GM21528 (cell line): ENCODE data around the gene WDR49.

Experiments
- ATAC-seq: cut with Tn5 transposase; IDR thresholded peaks from one replicate; pipeline ENCODE4 v1.9.1; 2021; ENCODE audit warnings: mild to moderate bottlenecking, moderate library complexity; ENCODE audit not compliant: unreplicated experiment, low FRiP score

The WDR49 gene

DNA sequence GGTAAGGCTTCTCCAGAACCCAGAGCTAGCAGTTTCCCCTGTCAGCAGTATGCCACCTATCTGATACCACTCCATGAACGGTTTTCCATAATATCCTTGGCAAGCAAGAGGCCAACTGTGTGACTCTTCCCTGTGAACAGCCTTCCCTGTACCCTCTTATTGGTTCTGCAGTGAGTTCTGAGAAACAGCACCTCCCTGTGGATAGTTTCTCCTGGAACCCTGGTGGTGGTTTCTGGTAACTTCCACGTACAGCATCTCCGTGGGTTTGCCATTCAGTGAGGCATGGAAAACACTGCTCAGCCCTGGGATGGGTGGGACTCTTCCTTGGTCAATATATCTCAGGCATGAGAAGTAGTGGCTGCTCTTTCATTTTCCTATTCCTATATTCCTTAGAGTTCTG lies 160.5 kb downstream of the WDR49 start:
- no peak for ATAC-seq

DNA sequence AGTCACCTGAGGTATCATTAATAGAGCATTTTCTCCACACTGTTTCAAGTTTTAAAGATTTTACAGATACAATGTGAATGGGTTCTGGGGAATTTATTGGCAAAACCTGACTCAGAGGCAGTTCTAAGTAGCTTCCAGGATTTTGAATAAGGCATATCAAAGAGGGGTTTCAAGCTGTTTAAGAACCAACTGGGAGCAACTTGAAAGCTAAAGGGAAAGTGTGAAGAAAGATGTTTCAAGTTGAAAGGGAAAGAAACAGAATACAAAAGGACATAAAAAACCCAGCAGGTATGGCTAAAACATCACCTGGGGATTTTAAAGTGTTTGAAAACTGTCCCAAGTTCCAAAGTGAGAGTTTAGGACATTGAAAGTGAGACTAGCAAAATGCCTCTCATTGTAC lies 162.1 kb downstream of the WDR49 start:
- no peak for ATAC-seq

DNA sequence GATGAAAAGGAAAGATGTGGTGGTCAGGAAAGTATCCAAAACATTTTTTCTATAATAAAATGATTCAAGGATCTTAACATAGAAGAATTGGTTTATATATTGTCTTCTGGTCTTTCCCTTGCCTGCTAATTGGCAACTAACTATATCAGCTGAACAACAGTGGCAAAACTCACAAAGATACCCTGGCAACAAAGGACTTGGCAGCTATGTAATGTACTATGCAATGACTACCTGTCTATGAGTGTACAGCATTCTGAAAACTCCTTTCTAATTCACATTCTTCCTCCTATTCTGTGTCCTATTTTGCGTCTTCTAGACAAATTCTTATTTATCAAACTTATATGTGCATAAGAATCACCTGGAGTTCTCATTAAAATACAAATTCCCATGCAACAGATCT lies 164.2 kb downstream of the WDR49 start:
- no peak for ATAC-seq

DNA sequence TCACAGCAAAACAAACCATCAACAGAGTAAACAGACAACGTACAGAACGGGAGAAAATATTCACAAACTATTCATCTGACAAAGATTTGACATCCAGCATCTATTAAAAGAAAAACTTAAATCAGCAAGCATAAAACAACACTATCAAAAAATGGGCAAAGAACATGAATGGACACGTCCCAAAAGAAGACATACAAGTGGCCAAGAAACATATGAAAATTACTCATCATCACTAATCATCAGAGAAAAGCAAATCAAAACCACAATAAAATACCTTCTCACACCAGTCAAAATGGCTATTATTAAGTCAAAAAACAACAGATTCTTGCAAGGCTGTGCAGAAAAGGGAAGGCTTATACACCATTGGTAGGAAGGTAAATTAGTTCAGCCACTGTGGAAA lies 166.2 kb downstream of the WDR49 start:
- ATAC-seq: no peak

DNA sequence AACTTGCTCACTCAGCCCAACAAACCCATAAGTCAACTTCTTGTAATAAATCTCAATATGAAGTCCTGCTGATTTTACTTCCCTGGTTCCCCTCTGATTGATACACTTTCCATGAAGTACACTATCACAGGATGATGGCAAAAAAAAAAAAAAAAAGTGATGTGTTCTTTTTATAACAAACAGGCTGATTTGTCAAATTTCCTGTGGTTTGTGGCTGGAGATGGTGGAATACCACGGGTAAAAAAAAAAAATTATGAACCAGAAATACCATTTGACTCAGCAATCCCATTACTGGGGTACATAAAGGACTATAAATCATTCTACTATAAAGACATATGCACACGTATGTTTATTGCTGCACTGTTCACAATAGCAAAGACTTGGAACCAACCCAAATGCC lies 169.2 kb downstream of the WDR49 start:
- no peak for ATAC-seq

DNA sequence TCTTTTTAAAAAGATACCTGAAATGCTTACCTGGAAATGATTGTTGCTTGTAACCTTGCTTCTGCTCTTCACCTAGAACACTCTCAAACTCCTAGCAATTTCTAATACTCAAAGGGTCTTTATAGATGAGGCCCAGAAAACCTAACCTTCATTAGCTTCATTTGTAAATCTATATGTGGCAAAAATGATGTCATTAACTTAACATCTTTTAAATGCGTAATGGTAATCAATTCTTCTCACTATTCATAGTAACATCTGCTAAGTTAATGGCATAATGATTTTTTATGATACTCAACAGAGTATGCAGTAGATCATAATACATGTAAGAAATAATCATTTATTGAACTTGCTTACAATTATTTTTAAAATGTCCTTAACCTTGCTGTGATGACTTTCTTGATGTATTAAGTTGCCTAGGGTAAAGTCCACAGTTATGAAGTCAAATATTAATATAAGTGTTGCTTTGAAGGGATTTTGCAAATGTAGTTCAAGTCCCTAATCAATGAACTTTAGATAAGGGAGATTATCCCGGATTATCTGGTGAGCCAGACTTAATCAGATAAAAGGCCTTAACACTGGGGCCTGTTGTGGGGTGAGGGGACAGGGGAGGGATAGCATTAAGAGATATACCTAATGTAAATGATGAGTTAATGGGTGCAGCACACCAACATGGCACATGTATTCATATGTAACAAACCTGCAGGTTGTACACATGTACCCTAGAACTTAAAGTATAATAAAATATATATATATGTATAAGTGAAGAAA lies 169.8 kb downstream of the WDR49 start:
- ATAC-seq: no peak

DNA sequence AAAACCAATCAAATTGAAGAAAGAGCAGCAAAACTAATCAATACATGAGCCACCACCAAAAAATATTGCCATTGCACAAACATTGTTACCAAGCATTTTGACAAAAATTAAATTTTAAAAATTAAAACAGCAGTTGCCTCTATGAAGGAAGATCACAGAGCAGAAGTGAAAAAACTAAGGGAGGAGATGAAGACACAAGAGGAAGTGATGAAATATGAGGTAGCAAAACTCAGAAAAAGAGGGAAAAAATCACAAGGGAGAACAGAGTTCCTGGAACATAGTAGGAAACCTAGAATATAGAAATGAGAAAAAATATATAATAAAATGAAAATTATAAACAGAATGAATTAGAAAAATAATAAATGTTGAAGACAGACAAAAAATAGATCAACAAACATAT lies 172.6 kb downstream of the WDR49 start:
- no peak for ATAC-seq

DNA sequence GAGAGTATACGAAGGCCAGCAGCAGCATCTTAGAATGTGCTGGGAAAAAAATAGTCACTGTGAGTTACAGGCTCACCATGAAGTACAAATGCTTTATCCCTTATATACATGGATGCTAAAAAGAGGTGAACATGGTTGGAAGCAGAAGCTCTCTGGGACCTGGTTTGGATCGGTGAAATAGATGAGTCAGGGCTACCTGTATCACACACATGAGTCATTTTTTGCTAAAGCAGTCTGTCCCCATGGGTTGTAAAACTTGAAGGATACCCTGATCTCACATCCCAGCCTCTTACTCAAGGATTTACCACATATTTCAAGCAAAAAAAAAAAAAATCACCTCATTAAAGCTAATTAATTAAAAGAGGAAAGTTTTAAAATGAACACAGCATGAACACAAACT lies 173.0 kb downstream of the WDR49 start:
- no peak for ATAC-seq

DNA sequence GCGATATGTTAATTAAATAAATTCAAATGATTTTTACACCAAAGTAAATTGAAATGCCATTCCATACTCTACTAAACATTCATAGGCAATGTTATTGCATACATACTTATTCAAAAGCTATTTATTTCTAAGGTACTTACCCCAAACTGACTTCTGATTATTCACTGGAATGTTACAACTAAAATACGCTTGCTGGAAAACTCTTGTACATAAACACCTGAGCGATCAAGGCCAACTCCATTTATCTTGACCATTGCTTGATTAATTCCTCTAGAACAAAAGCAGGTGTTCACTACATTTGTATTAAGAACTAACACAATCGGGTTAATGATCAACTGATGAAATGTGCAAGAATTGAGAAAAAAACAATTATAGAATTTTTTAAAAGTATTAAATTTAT lies 179.9 kb downstream of the WDR49 start, which contains the start of gene SERPINI2:
TSS of gene SERPINI2 (minus strand) at position 180 of the 400 bp plus-strand sequence. CDS start 2,208 bp downstream, outside the sequence.
- no peak for ATAC-seq

DNA sequence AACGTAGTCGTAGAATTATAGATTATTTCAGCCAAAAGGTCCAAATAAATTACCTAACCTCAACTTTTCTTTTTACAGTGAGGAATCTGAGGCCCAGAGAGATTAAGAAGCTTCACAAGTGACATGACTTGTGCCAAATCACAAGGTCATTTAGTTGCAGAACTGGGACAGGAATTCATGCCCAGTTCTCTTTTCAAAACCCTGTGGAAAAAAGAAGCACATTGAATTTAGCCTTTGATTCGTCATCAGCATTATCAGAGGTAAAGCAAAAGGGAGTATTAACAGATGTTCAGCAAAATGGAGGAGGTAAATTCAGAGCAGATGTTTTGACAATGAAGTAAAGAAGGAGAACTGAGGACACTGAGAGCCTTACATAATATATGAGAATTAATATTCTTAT lies 184.4 kb downstream of the WDR49 start:
- no peak for ATAC-seq

DNA sequence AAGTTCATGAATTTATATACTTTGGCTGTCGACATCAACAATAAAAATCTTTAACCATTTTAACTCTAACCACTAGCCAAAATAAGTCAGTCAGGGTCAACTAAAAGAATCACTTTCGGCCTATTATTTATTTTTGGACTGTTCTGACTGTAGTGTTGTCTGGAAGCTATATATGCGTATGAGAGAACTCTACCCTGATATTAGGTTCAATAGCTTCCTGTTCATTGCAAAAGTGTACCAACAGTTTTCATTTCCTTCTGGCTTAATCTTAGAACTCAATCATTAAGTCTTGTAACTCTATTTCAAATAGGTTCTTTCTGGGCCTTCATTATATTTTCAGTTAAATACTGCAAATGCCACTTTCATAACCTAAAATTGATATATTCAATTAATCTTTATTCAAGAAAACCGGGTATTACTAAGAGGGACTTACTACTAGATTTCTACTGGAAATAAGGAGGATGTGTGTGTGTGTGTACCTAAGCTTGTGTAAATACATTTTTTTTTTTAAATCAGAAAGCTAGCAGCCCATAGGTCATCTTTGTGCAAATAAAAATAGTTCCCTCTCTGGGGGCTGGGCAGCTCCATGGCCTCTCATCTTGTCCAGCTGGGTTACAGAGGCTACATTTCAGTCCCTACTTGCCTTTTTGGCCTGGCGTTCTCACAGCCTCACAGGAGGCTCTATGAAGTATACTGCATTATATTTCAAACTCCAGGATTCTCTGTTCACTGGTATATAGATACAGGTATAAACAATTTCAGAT lies 185.7 kb downstream of the WDR49 start:
- no peak for ATAC-seq

DNA sequence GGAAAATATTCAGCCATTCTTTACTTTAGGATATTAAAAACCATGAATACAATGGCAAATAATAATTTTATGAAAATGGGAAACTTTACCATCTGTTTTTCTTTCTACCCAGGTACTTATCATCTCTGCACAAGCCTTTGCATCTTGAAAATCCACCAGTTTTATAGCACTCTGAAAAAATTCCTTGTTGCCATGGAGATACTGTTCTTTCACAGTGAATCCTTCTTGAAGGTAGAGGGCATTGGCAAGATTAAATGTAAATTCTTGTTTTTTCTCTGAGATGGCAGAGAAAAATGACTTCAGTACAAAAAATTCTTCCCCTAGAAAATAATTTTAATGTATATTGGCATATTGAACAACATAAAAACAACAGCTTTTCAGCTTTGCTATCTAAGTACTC lies 186.8 kb downstream of the WDR49 start:
- no peak for ATAC-seq

DNA sequence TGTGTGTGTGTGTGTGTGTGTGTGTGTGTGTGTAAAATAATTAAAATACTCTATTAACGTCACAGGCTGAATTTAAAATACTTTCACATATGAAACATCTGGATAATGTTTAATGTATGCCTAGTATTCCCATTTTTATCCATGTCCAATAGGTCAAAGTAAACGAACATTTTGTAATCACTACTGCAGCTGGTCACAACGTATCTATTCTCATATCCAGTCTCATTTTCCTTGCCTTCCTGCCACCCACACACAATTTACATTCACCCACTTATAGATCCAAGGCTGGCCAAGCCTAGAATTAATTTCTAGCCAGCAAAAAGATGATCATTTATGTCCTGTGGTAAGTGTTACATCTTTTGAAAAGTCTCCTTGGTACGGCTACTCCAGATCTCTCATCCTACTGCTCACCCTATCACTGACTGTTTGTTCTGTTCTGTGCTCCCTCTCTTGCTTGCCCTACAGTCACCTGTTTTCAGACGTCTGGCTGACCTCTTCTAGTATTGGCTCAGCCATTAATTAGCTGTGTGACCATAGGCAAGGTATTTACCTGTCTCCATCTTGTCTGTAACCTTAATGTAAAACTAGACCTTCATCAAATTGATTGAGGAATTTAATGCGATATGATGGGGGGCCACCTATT lies 197.5 kb downstream of the WDR49 start:
- no peak for ATAC-seq

DNA sequence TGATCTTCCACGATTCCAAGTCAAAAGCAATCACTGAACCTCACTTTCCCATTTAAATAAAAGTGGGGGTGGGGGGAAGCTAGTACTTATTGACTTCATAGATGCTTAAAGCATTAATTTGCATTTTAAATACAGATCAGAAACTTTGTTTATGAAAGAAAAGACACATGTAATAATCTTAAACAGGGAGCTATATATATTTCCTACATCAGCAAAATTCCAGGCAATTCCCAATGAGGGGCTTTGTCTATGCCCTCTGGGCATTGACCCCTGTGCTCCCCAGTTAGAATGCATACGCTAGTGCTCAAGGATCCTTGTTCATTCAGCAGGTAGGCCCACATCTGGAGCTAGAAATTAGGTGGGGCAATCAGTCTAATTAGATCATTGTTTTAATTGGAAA lies 199.9 kb downstream of the WDR49 start:
- ATAC-seq: no peak

DNA sequence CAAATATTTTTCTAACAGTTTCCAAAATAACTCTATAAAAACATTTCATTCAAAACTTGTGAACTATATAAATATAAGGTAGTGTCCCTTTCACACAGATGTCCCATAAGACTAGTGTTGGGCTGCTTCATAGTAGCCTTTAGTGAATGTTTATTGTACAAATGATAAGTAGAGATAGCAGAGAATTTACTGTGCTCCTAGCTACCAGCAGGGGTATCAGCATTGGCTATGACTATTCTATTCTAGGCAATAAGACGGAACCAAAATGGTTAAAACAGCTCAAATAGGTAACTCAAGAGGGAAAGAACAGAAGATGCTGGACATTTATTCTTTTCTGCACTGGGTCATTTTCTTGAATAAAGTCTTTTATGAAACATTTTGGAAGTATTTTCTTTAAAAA lies 202.5 kb downstream of the WDR49 start:
- ATAC-seq: no peak

DNA sequence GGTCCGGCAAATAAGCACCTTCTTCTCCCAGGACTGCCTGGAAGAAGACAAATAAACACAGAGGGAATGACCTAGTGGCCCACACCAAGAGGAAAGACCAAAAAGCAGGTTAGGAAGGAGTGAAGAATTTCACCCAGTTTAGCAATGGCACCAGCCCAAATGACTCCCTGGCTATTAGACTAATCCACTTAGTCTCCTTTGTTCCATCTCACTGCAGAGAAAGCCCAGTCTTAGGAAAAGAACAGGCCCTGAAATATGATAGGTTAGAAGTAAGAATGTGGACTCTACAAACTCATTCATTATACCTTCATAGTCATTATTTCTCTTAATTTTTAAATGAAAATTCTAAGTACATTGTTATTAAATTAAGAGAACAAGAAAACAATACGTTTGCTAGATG lies 203.1 kb downstream of the WDR49 start:
- ATAC-seq: no peak

DNA sequence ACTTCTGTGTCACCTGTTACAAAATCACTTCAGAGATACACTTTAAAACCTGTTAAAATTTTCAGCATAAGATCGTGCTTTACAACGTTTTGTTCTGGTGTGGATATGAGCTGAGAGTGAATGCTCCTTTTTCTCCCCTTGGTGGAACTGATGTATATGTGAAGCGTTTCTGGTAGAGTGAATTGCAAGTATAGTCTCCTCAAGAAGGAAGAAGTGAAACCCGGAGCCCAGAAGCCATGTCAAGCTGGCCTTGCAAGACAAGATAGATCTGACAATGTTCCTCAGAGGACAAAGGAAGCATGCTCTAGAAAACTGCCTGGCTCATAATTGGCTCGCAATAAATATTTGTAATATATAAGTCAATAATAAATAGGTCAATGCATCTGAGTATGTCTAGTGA lies 203.5 kb downstream of the WDR49 start:
- no peak for ATAC-seq

DNA sequence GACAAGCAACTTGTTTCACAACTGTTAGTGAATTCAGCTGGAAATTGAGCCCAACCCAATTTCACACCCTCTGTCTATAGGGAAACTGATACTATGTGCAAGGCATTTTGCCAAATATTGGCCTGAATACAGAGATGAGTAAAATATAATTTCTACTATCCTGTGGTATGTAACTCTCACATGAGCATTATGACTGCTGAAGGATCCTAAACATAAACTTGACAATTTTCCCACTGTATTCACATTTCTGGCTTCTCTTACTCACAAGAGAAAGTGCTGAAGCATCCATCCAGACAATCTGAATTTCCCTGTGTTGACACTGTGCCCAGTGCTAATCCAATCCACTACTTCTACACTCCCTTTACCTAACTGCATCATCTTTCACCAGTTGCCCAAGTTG lies 208.3 kb downstream of the WDR49 start:
- no peak for ATAC-seq

DNA sequence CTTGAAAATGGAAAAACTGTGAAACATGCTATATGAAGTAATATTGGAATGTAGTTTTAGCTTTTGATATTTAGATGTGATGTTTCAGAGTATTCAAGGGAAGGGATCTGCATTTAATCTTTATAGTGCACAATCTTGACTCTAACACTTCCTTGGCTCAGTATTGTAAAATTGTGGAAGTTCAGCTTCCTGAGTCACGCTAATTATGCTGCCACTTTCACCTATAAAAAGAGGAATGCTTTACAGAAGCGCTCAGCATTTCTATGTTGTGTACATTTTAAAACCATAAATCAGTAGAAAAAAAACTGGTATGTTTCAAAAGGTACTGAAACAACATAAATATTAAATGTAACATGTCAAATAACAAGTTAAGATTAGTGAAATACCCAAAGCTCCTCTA lies 212.5 kb downstream of the WDR49 start:
- no peak for ATAC-seq

DNA sequence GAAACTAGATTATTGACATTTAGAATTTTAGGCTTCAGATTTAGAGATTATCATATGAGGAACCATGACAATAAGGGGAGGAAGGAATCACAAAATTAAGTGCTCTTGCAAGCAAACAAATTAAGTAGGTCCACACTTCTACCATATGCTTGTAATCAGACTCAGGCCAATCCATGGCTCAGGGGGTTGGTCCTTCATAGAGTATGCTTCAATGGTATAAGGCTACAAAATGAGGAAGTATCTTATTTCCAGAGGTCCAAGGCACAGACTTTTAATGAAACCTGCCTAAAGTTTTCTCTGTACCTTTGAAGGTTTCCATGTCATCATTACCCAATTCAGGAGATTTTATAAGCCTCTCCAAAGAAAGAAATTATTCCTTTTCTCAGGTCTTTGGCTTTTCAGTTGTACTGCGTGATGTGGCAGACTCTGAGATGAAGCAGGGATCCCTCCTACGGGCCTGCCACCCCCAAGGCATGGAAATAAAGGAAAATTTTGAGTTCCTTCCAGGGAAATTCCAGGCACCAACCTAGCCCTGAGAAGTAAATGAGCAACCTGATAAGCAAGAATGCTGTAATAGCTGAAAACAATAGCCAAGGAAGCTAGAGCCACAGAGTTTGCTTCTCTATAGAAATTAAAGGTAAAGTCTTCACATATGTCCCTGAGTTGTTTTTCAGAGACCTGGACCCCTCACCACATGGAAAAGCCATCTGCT lies 216.2 kb downstream of the WDR49 start:
- ATAC-seq: no peak
